Measurements from ENCODE around the gene SP7.
"Not testable (repeated sequence)": the region's sequence is repeated elsewhere in the genome, so short reads cannot be mapped to it uniquely, and the experiment has no call there.

The SP7 gene

DNA sequence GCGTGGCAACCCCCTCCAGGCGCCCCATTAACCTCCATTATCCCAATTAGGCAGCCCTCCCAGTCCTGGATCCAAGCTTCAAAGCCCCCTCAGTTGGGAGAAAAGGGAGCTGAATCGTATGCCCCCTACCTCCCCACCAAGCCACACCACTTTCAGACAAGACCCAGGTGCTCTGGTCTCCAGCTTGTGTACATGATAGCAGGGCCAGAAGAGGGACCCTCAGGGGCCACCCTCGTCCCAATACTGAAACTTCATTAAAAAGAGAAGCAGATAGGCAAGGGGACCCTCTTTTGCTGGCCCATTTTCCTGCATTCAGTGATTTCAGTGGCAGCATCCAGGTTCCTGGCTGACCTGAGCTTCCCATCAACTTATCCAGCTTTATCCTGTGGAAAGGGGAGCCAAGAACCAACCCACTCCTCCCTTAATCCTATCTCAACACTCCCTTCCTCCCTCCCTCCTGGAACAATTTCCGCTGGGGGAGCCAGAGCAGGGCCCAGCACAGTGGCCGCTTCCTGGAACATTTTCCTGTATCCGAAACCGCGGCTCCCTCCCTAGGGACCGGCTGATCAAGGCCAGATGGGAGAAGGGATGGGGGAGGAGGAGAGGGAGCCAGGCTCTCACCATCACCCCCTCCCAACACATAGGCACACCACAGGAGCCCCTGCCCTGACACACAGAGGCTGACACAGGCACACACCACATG is 9.5 kb upstream of the SP7 start:
- peak; percentile 39 for DNase-seq

DNA sequence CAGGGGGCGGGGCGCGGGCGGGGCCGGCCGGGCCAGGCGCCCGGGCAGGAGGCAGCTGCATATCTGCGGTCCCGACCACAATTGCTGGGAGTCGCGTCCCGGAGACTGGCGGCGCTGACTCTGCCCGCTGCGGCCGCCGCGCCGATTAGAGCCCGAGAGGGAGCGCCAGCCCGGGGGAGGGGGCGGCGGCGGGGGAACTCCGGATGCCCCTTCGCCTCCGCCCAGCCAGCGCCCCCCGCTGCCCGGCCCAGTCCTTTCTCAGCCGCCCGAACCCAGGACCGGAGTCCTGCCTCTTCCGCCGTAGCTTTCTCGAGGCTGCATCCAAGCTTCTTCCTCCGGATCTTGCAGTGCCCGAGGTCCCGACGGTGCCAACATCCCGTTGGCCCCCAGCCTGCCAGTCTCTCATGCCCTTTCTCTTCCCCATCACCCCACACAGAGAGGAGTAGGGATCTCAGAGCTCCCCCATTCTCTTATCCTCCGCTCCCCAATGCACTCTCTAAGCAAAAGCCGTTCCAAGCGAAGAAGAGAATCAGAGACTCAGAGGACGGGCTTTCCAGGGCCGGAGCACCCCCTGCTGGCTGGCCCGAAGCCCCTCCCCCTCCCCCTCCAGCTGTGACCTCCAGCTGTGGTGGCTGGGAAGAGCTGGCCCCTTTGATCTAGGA is 8.8 kb upstream of the SP7 start:
- peak; percentile 87 for DNase-seq

DNA sequence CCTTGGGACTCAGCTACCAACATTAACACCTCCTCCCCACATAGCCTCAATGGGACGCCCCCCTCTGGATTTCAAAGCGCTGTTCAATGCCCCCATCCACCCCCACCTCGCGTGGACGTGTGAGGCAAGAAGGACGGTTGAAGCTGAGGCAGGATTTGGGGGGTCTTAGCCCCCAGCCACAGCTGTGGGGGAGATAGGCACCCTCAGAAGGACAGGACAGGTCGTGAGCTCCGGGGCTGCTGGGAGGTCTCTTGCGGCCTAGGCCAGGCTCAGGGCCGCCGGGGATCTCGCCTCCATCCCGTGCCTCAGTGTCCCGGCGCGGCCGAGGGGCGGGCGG is 8.3 kb upstream of the SP7 start:
- DNase-seq = no peak

DNA sequence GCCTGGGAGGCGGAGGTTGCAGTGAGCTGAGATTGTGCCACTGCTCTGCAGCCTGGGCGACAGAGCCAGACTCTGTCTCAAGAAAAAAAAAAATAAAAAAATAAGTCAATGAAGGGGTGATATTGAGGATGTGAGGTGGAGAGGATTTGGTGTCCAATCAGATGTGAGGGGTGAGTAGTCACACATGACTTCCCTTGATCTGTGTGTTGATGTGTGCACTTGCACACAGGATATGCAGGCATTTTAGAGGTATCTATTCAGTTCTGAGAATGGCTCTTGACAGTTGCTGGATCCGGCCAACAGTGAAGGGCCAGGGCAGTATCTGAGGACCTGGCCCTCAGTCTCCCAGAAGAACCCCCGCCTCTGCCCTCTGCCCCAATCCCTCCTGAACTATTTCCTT is 7.8 kb upstream of the SP7 start:
- no peak for DNase-seq

DNA sequence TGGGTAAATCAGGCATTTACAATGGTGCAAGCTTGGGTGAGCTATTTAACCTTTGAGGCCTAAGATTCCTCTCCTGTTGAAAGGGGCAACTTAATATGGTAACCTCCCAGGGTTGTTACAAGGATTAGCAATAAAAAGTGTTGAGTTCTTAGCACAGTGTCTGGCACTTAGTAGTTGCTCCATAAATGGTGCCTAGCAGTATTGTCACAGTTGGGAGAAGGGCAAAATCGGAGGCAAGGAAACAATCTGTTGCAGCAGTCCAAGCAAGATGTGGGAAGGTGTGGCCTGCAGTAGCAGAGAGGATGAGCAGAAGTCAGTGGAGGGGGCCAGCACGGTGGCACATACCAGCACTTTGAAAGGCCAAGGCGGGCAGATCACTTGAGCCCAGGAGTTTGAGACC is 7.3 kb upstream of the SP7 start:
- no peak for DNase-seq

DNA sequence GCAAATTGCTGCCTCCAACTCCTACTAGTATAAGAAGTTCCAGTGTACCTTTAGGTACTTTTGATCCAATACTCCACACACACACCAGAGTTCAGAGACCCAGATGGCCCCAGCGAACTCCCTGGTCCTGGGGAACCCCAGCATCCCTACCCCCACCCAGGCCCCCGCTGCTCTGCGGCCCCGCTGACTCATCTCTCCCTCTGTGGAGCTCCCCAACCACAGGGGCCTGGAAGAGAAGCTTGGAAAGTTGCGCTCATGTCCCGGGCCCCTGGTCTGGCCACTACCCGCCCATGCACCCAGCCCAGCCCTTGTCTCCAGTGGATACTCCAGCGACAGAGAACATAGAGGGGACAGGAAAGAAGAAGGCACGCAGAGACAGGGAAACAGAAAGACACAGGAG is 4.2 kb upstream of the SP7 start:
- no peak for DNase-seq

- DNase-seq = no peak
Observed at GRCh38 chr12:53338916-53339315, 2.8 kb upstream of the SP7 start.

GRCh38 chr12:53338017-53338416 is 1.9 kb upstream of the SP7 start:
- DNase-seq = no peak

DNA sequence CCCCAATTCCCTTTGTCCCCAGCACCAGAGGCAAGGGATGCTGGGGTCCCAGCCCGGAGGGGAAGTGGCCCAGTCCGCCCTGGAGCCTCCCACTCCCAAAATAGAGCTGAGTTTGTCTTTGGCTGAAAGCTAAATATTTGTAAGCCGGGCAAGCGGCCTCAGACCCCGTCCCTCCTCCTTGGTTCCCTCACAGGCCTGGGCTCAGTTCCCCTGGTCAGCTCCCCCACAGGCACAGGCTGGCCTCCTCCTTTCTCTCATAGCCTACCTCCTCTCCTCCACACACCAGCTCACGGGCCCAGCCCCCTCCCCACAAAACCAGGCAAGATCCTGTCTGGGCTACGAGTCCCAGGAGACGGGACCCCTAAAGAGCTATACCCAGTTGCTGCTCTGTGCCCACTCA is 1.3 kb downstream of the SP7 start:
- no peak for DNase-seq

- DNase-seq = no peak
Observed at GRCh38 chr12:53333845-53334244, 2.3 kb downstream of the SP7 start.

DNA sequence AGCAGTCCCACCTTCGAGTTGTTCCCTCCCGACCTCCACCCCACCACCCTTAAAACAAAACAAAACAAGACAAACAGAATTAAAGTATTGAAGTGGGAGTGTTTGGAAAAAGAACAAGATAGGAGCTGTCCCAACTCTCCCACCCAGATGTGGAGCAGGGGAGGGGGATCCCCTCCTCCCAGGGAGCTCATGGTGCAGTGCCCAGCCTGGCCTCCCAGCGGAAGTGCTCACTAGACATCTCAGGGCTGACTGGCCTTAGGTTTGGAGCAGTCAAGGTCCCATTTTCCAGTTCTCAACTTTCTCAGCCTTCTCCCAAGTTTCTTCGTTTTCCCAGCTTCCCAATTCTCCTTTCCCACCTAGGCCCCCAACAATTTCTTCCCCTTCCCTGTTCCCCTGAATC is 2.9 kb downstream of the SP7 start:
- DNase-seq = no peak

GRCh38 chr12:53332744-53333143 is 3.4 kb downstream of the SP7 start:
- no peak for DNase-seq

DNA sequence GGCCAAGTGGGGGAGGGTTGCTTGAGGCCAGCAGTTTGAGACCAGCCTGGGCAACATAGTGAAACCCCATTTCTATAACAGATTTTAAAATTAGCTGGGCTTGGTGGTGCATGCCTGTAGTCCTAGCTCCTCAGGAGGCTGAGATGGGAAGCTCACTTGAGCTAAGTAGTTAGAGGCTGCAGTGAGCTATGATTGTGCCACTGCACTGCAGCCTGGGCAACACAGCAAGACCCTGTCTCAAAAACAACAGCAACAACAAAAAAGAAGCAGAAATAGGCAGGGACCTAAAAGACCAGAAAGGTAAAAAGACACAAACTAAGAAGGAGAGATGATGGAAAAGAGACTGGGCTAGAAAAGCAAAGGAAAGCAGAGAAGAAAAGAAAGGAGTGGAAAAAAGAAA is 3.8 kb downstream of the SP7 start:
- not testable (repeated sequence) for DNase-seq

DNA sequence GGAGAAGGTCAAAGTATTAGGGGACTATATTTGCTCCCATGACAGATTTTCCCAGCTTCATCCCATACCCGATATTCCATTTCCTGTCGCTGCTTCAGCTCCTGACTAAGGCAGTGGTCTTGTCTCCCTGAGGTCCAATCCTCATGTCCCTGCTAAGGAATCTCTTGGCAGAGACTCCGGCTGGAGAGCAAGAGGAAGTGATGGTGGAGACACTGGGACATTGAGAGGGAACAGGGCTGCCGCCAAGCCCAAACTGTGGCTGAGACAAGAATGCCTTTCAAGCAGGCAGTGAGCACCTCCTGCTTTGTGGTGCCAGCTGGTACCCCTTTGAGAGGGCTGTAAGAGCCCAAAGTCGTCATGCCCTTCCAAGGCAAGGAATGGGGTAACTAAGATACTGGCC is 5.5 kb downstream of the SP7 start:
- no peak for DNase-seq

DNA sequence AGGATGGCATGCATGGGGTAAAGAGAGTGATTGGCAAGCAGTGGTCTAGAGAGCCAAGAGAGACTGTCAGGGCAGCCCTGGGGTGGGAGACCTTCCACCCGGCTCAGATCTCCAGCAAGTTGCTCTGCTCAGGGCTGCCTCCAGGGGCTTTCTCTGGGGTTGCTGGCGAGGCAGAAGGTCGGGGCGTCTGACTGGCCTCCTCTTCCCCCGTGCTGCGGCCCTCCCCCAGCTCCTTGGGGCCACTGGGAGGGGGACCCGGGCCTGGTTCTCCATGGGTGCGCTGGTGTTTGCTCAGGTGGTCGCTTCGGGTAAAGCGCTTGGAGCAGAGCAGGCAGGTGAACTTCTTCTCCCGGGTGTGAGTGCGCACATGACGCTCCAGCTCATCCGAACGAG is 8.1 kb downstream of the SP7 start:
- DNase-seq = peak; percentile 26

- no peak for DNase-seq
Observed at GRCh38 chr12:53327435-53328042, 8.6 kb downstream of the SP7 start.

DNA sequence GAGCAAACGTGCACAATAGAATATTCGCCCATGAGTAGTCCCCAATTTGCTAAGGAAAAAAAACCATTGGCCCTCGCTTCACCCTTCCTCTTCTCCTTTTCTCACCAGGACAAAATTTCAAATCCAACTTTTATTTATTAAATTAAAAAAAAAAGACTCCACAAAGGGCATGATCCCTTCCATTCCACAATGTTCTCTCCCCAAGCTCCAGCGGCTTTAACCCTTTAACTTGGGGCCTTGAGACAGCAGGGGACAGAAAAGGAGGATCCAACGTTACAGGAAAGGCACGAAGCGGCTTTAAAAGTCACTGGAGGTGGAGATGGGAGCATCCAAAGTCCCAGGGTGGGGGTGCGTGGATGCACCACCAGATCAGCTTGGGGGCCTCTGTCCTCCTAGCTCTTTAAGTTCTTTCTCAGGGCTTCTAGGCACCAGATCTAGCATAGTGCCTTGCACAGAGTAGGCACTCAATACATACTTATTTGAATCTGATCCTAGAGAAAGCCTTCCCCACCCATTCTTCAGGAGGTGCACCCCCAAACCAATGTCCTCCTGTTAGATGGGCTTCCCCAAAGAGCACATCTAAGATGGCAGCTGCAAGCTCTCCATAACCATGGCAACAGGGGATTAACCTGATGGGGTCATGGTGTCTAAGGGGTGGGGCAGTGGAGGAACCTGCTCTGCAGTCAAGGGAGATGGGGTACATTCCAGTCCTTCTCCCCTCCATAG is 9.5 kb downstream of the SP7 start:
- DNase-seq = no peak

DNA sequence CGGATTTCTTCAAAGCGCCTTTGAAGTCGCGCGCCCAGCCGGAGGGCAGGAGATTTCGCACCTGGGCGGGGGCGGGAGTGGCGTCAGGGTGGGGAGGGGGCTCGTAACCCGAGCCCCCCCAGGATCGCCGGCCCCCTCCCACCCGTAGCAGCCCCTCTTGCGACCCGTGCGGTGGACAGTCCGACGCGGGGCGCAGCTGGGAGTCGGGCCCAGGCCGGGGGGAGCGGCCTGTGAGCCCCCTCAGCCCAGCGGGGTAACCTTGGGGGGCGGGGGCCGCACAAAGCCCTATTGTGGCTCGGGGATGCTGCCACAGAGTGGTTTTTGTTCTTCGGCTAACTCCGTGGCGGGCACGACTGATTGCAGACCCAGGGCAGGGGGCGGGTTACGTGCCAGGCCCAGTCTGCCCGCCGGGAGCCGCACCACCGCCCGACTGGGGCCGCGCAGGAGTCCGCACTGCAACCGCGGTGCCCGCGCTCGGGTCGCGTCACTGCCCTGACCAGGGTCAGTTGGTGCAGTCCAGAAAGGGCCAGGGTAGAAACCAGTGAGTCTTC is 10.6 kb downstream of the SP7 start:
- peak; percentile 79 for DNase-seq

GRCh38 chr12:53324779-53325510 is 11.2 kb downstream of the SP7 start:
- peak; percentile 94 for DNase-seq

DNA sequence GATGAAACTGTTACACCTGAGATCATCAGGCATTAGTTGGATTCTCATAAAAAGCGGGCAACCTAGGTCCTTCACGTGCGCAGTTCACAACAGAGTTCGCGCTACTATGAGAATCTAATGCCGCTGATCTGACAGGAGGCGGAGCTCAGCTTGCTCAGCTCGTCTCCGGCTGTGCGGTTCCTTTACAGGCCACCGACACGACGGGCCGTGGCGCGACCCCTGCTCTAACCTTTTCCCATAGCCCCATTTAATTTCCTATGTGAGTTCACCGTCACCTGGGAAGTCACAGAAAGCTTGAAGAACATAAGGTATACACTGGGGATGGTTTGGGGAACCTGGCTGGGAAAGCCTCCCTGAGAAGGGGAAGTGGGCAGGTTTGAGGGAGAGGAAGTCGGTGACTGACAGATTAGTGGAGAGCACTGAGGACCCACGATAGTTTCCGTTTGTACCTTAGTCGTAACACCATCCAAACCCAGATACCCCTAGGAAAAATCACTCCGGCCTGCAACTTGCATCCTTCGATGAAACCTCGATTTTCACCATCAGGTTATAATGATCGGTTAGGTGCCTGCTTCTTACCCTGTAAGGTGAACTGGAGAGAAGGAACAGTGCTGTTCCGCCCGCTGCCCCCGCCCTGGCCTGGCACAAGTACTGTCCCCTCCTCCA is 11.9 kb downstream of the SP7 start:
- DNase-seq = peak; percentile 67

DNA sequence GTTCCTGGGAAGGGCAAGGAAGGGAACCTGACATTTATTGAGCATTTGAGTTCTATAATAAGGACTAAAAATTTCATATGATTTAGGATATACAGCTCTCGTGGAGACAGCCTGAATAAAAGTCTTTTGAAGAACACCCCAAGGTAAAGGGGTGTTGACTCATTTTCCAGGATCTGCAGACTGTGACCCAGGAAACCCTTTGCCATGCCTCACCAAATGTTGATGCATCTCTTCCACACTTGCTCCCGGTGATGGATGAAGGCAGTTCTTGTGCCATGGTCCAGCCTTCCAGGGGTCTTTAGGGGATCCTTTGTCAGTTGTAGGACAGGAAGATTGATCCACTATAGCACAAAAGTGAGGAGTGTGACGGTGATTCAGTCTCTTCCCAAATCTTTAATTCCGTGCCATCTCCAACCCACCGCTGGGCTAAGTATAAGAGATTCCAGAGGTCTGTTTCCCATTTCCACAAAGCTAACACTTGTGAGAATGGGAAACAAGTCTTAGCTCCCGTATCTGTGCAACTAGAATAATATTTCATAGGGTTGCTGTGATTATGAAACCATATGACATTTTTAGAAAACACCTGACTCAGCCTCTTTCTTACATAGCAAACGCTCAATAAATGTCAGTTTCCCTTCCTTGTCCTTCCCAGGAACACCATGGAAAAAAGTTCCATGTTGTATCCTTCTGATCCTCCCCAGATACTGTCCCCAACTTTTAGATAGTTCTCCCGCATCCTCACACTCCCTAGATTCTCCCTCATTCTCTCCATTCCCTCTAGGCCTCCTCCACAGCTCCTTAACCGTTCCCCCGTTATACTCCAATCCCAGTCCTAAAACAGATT is 15.6 kb downstream of the SP7 start:
- DNase-seq = no peak

Data from retina (tissue), 1 donor.